ENCODE measurements around the gene CLEC4M. TPM values are rescaled to one million over a fixed set of nuclear protein-coding genes. Genes with fewer than 3 reads are reported as not detected.
A peak's percentile ranks its signal among the peaks of the same experiment; 100 is the strongest.

CLEC4M gene
- total and polyA plus RNA-seq, 2 experiments from 2014 or later = not detected

DNA sequence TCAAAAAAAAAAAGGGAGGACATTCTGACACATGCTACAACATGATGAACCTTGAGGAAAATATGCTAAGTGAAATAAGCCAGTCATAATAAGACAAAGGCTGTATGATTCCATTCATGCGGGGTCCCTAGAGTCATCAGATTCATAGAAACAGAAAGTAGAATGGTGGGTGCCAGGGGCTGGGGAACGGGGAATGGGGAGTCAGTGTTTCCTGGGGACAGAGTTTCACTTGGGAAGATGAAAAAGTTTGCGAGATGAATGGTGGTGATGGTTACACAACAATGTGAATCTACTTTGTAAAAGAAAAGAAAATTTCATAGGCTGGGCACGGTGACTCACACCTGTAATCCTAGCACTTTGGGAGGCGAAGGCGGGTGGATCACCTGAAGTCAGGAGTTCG lies 25.0 kb upstream of the CLEC4M start (continued):
- TF ChIP-seq, protein P1, sequence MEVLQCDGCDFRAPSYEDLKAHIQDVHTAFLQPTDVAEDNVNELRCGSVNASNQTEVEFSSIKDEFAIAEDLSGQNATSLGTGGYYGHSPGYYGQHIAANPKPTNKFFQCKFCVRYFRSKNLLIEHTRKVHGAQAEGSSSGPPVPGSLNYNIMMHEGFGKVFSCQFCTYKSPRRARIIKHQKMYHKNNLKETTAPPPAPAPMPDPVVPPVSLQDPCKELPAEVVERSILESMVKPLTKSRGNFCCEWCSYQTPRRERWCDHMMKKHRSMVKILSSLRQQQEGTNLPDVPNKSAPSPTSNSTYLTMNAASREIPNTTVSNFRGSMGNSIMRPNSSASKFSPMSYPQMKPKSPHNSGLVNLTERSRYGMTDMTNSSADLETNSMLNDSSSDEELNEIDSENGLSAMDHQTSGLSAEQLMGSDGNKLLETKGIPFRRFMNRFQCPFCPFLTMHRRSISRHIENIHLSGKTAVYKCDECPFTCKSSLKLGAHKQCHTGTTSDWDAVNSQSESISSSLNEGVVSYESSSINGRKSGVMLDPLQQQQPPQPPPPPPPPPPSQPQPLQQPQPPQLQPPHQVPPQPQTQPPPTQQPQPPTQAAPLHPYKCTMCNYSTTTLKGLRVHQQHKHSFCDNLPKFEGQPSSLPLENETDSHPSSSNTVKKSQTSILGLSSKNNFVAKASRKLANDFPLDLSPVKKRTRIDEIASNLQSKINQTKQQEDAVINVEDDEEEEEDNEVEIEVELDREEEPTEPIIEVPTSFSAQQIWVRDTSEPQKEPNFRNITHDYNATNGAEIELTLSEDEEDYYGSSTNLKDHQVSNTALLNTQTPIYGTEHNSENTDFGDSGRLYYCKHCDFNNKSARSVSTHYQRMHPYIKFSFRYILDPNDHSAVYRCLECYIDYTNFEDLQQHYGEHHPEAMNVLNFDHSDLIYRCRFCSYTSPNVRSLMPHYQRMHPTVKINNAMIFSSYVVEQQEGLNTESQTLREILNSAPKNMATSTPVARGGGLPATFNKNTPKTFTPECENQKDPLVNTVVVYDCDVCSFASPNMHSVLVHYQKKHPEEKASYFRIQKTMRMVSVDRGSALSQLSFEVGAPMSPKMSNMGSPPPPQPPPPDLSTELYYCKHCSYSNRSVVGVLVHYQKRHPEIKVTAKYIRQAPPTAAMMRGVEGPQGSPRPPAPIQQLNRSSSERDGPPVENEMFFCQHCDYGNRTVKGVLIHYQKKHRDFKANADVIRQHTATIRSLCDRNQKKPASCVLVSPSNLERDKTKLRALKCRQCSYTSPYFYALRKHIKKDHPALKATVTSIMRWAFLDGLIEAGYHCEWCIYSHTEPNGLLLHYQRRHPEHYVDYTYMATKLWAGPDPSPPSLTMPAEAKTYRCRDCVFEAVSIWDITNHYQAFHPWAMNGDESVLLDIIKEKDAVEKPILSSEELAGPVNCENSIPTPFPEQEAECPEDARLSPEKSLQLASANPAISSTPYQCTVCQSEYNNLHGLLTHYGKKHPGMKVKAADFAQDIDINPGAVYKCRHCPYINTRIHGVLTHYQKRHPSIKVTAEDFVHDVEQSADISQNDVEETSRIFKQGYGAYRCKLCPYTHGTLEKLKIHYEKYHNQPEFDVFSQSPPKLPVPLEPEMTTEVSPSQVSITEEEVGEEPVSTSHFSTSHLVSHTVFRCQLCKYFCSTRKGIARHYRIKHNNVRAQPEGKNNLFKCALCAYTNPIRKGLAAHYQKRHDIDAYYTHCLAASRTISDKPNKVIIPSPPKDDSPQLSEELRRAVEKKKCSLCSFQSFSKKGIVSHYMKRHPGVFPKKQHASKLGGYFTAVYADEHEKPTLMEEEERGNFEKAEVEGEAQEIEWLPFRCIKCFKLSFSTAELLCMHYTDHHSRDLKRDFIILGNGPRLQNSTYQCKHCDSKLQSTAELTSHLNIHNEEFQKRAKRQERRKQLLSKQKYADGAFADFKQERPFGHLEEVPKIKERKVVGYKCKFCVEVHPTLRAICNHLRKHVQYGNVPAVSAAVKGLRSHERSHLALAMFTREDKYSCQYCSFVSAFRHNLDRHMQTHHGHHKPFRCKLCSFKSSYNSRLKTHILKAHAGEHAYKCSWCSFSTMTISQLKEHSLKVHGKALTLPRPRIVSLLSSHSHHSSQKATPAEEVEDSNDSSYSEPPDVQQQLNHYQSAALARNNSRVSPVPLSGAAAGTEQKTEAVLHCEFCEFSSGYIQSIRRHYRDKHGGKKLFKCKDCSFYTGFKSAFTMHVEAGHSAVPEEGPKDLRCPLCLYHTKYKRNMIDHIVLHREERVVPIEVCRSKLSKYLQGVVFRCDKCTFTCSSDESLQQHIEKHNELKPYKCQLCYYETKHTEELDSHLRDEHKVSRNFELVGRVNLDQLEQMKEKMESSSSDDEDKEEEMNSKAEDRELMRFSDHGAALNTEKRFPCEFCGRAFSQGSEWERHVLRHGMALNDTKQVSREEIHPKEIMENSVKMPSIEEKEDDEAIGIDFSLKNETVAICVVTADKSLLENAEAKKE (CRISPR knock-in tag; IDR thresholded peaks at IDR 0.05) = no peak
- TF ChIP-seq EZH2 (IDR thresholded peaks at IDR 0.05; ENCODE audit: low read depth, unreplicated experiment) (no peak), STAT1 (IDR thresholded peaks at IDR 0.05; ENCODE audit: unreplicated experiment) (no peak)

DNA sequence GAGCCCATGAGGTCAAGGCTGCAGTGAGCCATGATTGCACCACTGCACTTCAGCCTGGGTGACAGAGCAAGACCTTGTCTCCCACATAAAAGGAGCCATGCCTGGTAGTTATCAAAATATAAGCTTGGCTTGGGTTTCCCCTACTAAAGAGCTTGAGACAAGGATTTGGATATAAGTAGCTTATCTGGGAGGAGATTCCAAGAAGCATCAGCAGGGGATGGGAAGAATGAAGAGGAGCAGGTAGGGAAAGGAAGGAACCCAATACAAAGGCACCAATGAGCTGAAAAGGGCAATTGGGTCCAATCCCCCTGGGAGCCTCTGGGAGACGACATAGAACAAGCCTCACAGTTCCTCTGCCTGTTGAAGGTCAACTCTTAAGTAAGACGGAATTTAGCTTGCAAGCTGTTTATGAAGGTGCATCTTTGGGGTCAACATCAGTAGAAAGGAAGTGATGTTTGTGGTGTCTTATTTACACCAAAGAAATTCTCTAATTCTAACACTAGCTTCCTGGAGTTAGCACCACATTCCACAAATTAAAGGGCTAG lies 23.8 kb upstream of the CLEC4M start:
- H3K9me3 Mint-ChIP-seq = no peaks in the 10 kb centered on the region; the same call in 2 of the 3 replicates
- Histone ChIP-seq H3F3A (replicated peaks; ENCODE audit: low read depth) (no peaks in the 10 kb centered on the region), H3K4me3 (no peak overlapping the region), H3K27me3 (ENCODE audit: insufficient read depth) (no peaks in the 10 kb centered on the region), H3K4me1 (ENCODE audit: insufficient read depth) (no peaks in the 10 kb centered on the region), H3K9me2 (ENCODE audit: insufficient read depth) (no peaks in the 10 kb centered on the region), H3K27ac (ENCODE audit: low read depth) (no peak overlapping the region), H3K79me2 (replicated peaks; ENCODE audit: insufficient read depth) (no peaks in the 10 kb centered on the region), H2AFZ (peak overlapping the region; percentile 94), H4K20me1 (replicated peaks; ENCODE audit: insufficient read depth) (no peaks in the 10 kb centered on the region), H3K36me3 (ENCODE audit: insufficient read depth) (no peaks in the 10 kb centered on the region), H3K4me2 (no peak overlapping the region)
- peaks cover 4% of the 10 kb centered on the region for H3K27me3 Mint-ChIP-seq (ENCODE audit: insufficient read depth, low read depth, poor library complexity)
- no peak overlapping the region for H3K4me3 Mint-ChIP-seq
- no peak overlapping the region for H3K27ac Mint-ChIP-seq
- no peaks in the 10 kb centered on the region for H3K36me3 Mint-ChIP-seq (ENCODE audit: low read depth)
- peaks cover 4% of the 10 kb centered on the region; the same call in 2 of the 3 replicates for H3K4me1 Mint-ChIP-seq
- DNase-seq (ENCODE audit: low spot score) (peak; percentile 5), ATAC-seq (no peak)
- TF ChIP-seq ZNF114 (CRISPR knock-in tag; IDR thresholded peaks at IDR 0.05) (no peak), JUNB (IDR thresholded peaks at IDR 0.05; ENCODE audit: unreplicated experiment) (no peak), CREB1 (CRISPR knock-in tag; IDR thresholded peaks at IDR 0.05; ENCODE audit: low read depth) (no peak), EZH2phosphoT487 (IDR thresholded peaks at IDR 0.05; ENCODE audit: unreplicated experiment) (no peak), NANOG (IDR thresholded peaks at IDR 0.05; ENCODE audit: borderline replicate concordance) (no peak), EZH2 (IDR thresholded peaks at IDR 0.05; ENCODE audit: low read depth, unreplicated experiment) (no peak)
- TF ChIP-seq, protein P2, sequence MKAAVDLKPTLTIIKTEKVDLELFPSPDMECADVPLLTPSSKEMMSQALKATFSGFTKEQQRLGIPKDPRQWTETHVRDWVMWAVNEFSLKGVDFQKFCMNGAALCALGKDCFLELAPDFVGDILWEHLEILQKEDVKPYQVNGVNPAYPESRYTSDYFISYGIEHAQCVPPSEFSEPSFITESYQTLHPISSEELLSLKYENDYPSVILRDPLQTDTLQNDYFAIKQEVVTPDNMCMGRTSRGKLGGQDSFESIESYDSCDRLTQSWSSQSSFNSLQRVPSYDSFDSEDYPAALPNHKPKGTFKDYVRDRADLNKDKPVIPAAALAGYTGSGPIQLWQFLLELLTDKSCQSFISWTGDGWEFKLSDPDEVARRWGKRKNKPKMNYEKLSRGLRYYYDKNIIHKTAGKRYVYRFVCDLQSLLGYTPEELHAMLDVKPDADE (IDR thresholded peaks at IDR 0.05) = no peak
- TF ChIP-seq, protein P3, sequence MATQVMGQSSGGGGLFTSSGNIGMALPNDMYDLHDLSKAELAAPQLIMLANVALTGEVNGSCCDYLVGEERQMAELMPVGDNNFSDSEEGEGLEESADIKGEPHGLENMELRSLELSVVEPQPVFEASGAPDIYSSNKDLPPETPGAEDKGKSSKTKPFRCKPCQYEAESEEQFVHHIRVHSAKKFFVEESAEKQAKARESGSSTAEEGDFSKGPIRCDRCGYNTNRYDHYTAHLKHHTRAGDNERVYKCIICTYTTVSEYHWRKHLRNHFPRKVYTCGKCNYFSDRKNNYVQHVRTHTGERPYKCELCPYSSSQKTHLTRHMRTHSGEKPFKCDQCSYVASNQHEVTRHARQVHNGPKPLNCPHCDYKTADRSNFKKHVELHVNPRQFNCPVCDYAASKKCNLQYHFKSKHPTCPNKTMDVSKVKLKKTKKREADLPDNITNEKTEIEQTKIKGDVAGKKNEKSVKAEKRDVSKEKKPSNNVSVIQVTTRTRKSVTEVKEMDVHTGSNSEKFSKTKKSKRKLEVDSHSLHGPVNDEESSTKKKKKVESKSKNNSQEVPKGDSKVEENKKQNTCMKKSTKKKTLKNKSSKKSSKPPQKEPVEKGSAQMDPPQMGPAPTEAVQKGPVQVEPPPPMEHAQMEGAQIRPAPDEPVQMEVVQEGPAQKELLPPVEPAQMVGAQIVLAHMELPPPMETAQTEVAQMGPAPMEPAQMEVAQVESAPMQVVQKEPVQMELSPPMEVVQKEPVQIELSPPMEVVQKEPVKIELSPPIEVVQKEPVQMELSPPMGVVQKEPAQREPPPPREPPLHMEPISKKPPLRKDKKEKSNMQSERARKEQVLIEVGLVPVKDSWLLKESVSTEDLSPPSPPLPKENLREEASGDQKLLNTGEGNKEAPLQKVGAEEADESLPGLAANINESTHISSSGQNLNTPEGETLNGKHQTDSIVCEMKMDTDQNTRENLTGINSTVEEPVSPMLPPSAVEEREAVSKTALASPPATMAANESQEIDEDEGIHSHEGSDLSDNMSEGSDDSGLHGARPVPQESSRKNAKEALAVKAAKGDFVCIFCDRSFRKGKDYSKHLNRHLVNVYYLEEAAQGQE (IDR thresholded peaks at IDR 0.05; ENCODE audit: unreplicated experiment) = no peak
- TF ChIP-seq, protein P4, sequence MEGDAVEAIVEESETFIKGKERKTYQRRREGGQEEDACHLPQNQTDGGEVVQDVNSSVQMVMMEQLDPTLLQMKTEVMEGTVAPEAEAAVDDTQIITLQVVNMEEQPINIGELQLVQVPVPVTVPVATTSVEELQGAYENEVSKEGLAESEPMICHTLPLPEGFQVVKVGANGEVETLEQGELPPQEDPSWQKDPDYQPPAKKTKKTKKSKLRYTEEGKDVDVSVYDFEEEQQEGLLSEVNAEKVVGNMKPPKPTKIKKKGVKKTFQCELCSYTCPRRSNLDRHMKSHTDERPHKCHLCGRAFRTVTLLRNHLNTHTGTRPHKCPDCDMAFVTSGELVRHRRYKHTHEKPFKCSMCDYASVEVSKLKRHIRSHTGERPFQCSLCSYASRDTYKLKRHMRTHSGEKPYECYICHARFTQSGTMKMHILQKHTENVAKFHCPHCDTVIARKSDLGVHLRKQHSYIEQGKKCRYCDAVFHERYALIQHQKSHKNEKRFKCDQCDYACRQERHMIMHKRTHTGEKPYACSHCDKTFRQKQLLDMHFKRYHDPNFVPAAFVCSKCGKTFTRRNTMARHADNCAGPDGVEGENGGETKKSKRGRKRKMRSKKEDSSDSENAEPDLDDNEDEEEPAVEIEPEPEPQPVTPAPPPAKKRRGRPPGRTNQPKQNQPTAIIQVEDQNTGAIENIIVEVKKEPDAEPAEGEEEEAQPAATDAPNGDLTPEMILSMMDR (conservative IDR thresholded peaks at IDR 0.05; ENCODE audit: low read depth in 2 of 2) = no peak

All from GM23338 (cell line).